ENCODE results near the gene PTBP1. TPM values are rescaled to one million over a fixed set of nuclear protein-coding genes. Genes with fewer than 3 reads are reported as not detected.

PTBP1 gene
- polyA plus RNA-seq, 1 donor from 2014 or later, result 27.3 TPM

DNA sequence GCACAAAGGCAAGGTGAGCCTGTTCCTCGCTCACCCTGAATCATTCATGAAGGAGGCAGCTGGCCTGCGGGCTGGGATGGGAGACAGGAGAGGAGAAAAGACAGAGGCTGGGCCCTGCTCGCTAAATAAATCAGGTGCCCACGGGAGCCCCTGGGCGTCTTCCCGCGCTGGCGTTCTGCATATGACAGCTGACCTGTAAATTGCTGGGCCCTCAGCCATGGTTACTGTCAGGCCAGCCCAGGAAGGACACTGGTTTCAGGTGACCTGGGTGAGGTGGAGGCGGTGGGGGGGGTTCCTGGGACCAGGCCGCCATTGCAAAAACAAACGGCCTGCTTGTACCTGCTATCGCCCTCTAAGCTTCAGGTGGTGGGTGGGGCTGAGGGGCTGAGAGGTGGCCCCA, 3.4 kb upstream of the PTBP1 start (continued):
- TF ChIP-seq SMC3 (conservative IDR thresholded peaks at IDR 0.05; ENCODE audit: poor library complexity) (no peak), EP300 (conservative IDR thresholded peaks at IDR 0.05; ENCODE audit: poor library complexity, severe bottlenecking) (no peak)

DNA sequence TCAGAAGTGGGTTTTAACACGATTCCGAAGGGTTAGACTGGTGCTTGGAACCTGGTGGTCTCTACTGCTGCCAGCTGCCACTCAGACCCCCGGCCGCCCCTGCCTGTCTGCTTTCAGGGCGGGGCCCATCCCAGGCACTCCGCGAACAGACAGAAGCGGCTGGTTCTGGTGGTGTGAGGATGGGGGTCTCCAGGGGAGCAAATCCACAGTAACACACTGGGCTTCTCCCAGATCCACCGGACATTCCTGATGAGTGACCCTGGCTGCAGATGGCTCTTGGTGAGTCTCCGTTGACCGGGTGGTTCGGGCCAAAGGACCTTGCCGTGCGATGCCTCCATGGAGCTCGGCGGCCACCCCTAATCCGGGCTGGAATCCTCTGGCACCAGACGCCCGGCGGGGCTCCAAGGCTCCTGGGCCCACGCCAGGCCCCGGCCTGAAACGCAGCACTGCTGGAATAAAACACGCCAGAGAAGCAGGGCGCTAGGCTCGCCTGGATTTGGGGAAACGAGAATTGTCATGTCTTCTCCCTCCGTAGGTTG, 2.1 kb upstream of the PTBP1 start:
- H3K27me3 ChIP-seq (ENCODE audit: insufficient read depth, low read depth, low read length), result no peaks in the 10 kb centered on the region
- H3K36me3 ChIP-seq (ENCODE audit: insufficient read depth, low read length), result no peaks in the 10 kb centered on the region
- H2AFZ ChIP-seq (ENCODE audit: low read depth, low read length), result no peak overlapping the region
- no peak overlapping the region for H3K4me2 ChIP-seq (ENCODE audit: low read length)
- H3F3A ChIP-seq (ENCODE audit: insufficient read depth, low read length, poor library complexity, severe bottlenecking), result no peaks in the 10 kb centered on the region
- no peaks in the 10 kb centered on the region for H3K9me3 ChIP-seq (ENCODE audit: low read length)
- H3K79me2 ChIP-seq (replicated peaks; ENCODE audit: insufficient read depth, low read length), result peaks cover 22% of the 10 kb centered on the region
- H3K9ac ChIP-seq (ENCODE audit: low read length), result no peak overlapping the region
- H4K20me1 ChIP-seq (ENCODE audit: insufficient read depth), result peaks cover 18% of the 10 kb centered on the region
- no peak overlapping the region for H3K4me3 ChIP-seq (ENCODE audit: low read length)
- TF ChIP-seq SMC3 (conservative IDR thresholded peaks at IDR 0.05; ENCODE audit: poor library complexity) (no peak), MXI1 (conservative IDR thresholded peaks at IDR 0.05; ENCODE audit: poor library complexity, severe bottlenecking) (no peak), TAF1 (IDR thresholded peaks at IDR 0.05; ENCODE audit: low read depth) (no peak), POLR2AphosphoS5 (IDR thresholded peaks at IDR 0.05) (no peak), EP300 (conservative IDR thresholded peaks at IDR 0.05; ENCODE audit: poor library complexity, severe bottlenecking) (no peak), EZH2 (IDR thresholded peaks at IDR 0.05; ENCODE audit: borderline replicate concordance, insufficient read depth, low read length, poor library complexity, severe bottlenecking) (no peak), RAD21 (conservative IDR thresholded peaks at IDR 0.05) (no peak)
- TF ChIP-seq, protein P1, sequence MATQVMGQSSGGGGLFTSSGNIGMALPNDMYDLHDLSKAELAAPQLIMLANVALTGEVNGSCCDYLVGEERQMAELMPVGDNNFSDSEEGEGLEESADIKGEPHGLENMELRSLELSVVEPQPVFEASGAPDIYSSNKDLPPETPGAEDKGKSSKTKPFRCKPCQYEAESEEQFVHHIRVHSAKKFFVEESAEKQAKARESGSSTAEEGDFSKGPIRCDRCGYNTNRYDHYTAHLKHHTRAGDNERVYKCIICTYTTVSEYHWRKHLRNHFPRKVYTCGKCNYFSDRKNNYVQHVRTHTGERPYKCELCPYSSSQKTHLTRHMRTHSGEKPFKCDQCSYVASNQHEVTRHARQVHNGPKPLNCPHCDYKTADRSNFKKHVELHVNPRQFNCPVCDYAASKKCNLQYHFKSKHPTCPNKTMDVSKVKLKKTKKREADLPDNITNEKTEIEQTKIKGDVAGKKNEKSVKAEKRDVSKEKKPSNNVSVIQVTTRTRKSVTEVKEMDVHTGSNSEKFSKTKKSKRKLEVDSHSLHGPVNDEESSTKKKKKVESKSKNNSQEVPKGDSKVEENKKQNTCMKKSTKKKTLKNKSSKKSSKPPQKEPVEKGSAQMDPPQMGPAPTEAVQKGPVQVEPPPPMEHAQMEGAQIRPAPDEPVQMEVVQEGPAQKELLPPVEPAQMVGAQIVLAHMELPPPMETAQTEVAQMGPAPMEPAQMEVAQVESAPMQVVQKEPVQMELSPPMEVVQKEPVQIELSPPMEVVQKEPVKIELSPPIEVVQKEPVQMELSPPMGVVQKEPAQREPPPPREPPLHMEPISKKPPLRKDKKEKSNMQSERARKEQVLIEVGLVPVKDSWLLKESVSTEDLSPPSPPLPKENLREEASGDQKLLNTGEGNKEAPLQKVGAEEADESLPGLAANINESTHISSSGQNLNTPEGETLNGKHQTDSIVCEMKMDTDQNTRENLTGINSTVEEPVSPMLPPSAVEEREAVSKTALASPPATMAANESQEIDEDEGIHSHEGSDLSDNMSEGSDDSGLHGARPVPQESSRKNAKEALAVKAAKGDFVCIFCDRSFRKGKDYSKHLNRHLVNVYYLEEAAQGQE (IDR thresholded peaks at IDR 0.05; ENCODE audit: borderline replicate concordance), result no peak
- TF ChIP-seq, protein P2, sequence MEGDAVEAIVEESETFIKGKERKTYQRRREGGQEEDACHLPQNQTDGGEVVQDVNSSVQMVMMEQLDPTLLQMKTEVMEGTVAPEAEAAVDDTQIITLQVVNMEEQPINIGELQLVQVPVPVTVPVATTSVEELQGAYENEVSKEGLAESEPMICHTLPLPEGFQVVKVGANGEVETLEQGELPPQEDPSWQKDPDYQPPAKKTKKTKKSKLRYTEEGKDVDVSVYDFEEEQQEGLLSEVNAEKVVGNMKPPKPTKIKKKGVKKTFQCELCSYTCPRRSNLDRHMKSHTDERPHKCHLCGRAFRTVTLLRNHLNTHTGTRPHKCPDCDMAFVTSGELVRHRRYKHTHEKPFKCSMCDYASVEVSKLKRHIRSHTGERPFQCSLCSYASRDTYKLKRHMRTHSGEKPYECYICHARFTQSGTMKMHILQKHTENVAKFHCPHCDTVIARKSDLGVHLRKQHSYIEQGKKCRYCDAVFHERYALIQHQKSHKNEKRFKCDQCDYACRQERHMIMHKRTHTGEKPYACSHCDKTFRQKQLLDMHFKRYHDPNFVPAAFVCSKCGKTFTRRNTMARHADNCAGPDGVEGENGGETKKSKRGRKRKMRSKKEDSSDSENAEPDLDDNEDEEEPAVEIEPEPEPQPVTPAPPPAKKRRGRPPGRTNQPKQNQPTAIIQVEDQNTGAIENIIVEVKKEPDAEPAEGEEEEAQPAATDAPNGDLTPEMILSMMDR (IDR thresholded peaks at IDR 0.05; ENCODE audit: poor library complexity, severe bottlenecking), result no peak
- no peaks in the 10 kb centered on the region for H3K9me2 ChIP-seq (ENCODE audit: insufficient read depth, low read length)
- no peak overlapping the region for H3K27ac ChIP-seq (ENCODE audit: low read length)

DNA sequence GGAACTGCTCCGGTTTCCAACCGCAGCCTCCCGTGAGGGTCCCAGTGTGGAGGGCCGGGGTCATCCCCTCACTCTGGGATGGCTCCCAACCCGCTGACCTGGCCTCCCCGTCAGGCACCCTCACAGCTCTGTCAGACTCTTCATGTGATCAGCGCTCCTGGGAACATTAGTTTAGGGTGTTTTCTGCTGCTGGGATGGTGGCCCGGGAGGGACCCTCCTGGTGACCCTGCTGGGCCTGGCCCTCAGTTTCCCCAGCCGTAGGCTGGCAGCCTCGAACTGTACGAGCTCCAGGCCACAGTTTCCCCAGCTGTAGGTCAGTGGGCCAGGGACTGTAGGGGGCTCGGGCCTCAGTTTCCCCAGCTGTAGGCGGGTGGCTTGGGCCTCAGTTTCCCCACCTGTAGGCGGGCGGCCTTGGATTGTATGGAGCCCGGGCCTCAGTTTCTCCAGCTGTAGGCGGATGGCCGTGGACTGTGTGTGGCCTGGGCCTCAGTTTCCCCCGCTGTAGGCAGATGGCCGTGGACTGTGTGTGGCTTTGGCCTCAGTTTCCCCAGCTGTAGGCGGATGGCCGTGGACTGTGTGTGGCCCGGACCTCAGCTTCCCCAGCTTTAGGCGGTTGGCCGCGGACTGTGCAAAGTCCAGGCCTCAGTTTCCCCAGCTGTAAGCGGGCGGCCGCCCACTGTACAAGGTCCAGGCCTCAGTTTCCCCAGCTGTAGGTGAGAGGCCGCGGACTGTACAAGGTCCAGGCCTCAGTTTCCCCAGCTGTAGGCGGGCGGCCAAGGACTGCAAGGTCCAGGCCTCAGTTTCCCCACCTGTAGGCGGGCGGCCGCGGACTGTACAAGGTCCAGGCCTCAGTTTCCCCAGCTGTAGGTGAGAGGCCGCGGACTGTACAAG, 1.3 kb upstream of the PTBP1 start:
- H3K27ac ChIP-seq (ENCODE audit: low read length), result no peak overlapping the region
- no peaks in the 10 kb centered on the region for H3K9me2 ChIP-seq (ENCODE audit: insufficient read depth, low read length)
- H3K9me3 ChIP-seq (ENCODE audit: low read length), result no peaks in the 10 kb centered on the region
- no peaks in the 10 kb centered on the region for H3K36me3 ChIP-seq (ENCODE audit: insufficient read depth, low read length)
- H3K79me2 ChIP-seq (replicated peaks; ENCODE audit: insufficient read depth, low read length), result peaks cover 29% of the 10 kb centered on the region
- no peaks in the 10 kb centered on the region for H3F3A ChIP-seq (ENCODE audit: insufficient read depth, low read length, poor library complexity, severe bottlenecking)
- no peaks in the 10 kb centered on the region for H3K27me3 ChIP-seq (ENCODE audit: insufficient read depth, low read depth, low read length)
- peak overlapping the region; percentile 87 for H2AFZ ChIP-seq (ENCODE audit: low read depth, low read length)
- H3K9ac ChIP-seq (ENCODE audit: low read length), result peak overlapping the region; percentile 73
- peak overlapping the region; percentile 75 for H3K4me3 ChIP-seq (ENCODE audit: low read length)
- no peak overlapping the region for H3K4me2 ChIP-seq (ENCODE audit: low read length)
- no peak for TF ChIP-seq TAF1 (IDR thresholded peaks at IDR 0.05; ENCODE audit: low read depth)
- peaks cover 19% of the 10 kb centered on the region for H4K20me1 ChIP-seq (ENCODE audit: insufficient read depth)
